Keratinocyte (primary cell): ENCODE data around the gene RNU7-1. TPM values are rescaled to one million over a fixed set of nuclear protein-coding genes. Genes with fewer than 3 reads are reported as not detected.

Source experiments
- DNase-seq: peaks from one replicate; pipeline ENCODE4 v3.0.0-alpha.2; 2011; ENCODE audit warnings: low read depth, missing footprints, low spot score
- FAIRE-seq: peaks from 2 replicates; lab custom pipeline; 2011; peaks lifted over from hg19 to GRCh38; lab: Jason Lieb, UNC
- H2AFZ ChIP-seq: 2 replicates; pipeline ENCODE4 v1.6.0; 2012; ENCODE audit warnings: low read length, control low read depth, inconsistent platforms; ENCODE audit not compliant: control insufficient read depth
- H3K27ac ChIP-seq: 2 replicates; pipeline ENCODE4 v1.5.1; 2011; ENCODE audit warnings: low read length; ENCODE audit not compliant: control insufficient read depth, insufficient read depth
- H3K27me3 ChIP-seq: 3 replicates; pipeline ENCODE4 v1.6.0; 2011; ENCODE audit warnings: low read length; ENCODE audit not compliant: control insufficient read depth, insufficient read depth; ENCODE audit errors: extremely low read depth
- H3K36me3 ChIP-seq, 2 experiments: 2 replicates in 1 of 2; 3 replicates in 1 of 2; pipeline ENCODE4 v1.5.1; 2011; ENCODE audit warnings: low read length in 2 of 2, mild to moderate bottlenecking in 1 of 2; ENCODE audit not compliant: control insufficient read depth in 2 of 2, insufficient read depth in 2 of 2; ENCODE audit errors: extremely low read depth in 1 of 2
- H3K4me1 ChIP-seq: 3 replicates; pipeline ENCODE4 v1.5.1; 2011; ENCODE audit warnings: low read length; ENCODE audit not compliant: control insufficient read depth, insufficient read depth; ENCODE audit errors: extremely low read depth
- H3K4me2 ChIP-seq: 3 replicates; pipeline ENCODE4 v1.6.0; 2011; ENCODE audit warnings: low read depth, low read length; ENCODE audit not compliant: control insufficient read depth, insufficient read depth; ENCODE audit errors: extremely low read depth
- H3K4me3 ChIP-seq, 3 experiments: fragments of 200-600 bp in 1 of 3; sonication (generic) in 1 of 3; 2 replicates in 2 of 3; 3 replicates in 1 of 3; pipeline ENCODE4 v1.5.1; 2011 to 2016; ENCODE audit warnings: low read length in 3 of 3, mild to moderate bottlenecking in 3 of 3, control low read depth in 2 of 3, inconsistent platforms in 1 of 3, low read depth in 1 of 3, mixed read lengths in 1 of 3, mixed run types in 1 of 3, moderate library complexity in 1 of 3; ENCODE audit not compliant: control insufficient read depth in 2 of 3, insufficient read depth in 2 of 3; ENCODE audit errors: extremely low read depth in 1 of 3
- H3K79me2 ChIP-seq: 2 replicates; pipeline ENCODE4 v1.6.0; 2012; ENCODE audit warnings: low read length; ENCODE audit not compliant: control insufficient read depth, insufficient read depth
- H3K9ac ChIP-seq: 3 replicates; pipeline ENCODE4 v1.6.0; 2011; ENCODE audit warnings: low read length; ENCODE audit not compliant: control insufficient read depth, insufficient read depth; ENCODE audit errors: extremely low read depth
- H3K9me1 ChIP-seq: 3 replicates; pipeline ENCODE4 v1.6.0; 2011; ENCODE audit warnings: low read length; ENCODE audit not compliant: control insufficient read depth, insufficient read depth; ENCODE audit errors: extremely low read depth
- H3K9me3 ChIP-seq: 2 replicates; pipeline ENCODE4 v1.5.1; 2012; ENCODE audit warnings: low read depth, low read length; ENCODE audit not compliant: control insufficient read depth
- H4K20me1 ChIP-seq: 3 replicates; pipeline ENCODE4 v1.6.0; 2011; ENCODE audit warnings: low read length; ENCODE audit not compliant: control insufficient read depth, insufficient read depth; ENCODE audit errors: extremely low read depth
- EZH2 ChIP-seq: IDR thresholded peaks from one replicate; pipeline ENCODE4 v1.6.1; 2012; ENCODE audit warnings: inconsistent platforms, mild to moderate bottlenecking, low read length, moderate library complexity
- dilution Hi-C: fragments of 300-500 bp; cut with MboI; formaldehyde crosslinking; loops from one replicate; pipeline ENCODE4 v1.7.0; 2020; ENCODE audit warnings: low sequenced_read_pairs; ENCODE audit not compliant: extremely low pct_ligation_motif_present
- polyA plus RNA-seq, 5 experiments: library from polyadenylated mRNA; depleted of rRNA in 3 of 5; stranded (reverse) in 3 of 5; stranded (forward) in 1 of 5; unstranded in 1 of 5; fragments of >200 nt; gene quantifications; 1 replicate in 1 of 5; 2 replicates in 3 of 5; 3 replicates in 1 of 5; pipeline versions ENCODE4 v1.2.1 to v1.2.3, GENCODE V29; 2011 to 2012; ENCODE audit warnings: missing spikeins in 2 of 5, low read depth in 1 of 5, low replicate concordance in 1 of 5
- TF ChIP-seq, protein P1 (sequence below), 3 experiments: IDR thresholded peaks in 1 of 3; conservative IDR thresholded peaks in 1 of 3; optimal IDR thresholded peaks in 1 of 3; 2 replicates in 2 of 3; 3 replicates in 1 of 3; pipeline versions ENCODE3 to v1.5.1; 2011; ENCODE audit warnings: low read length in 3 of 3, mild to moderate bottlenecking in 3 of 3, moderate library complexity in 2 of 3, control low read depth in 1 of 3, inconsistent platforms in 1 of 3; ENCODE audit not compliant: insufficient read depth in 2 of 3; ENCODE audit errors: extremely low read depth in 1 of 3

Gene RNU7-1
- polyA plus RNA-seq, 1 donor (not counting 4 experiments of a cell fraction or from before 2014, with no cell fraction given), result not detected

DNA sequence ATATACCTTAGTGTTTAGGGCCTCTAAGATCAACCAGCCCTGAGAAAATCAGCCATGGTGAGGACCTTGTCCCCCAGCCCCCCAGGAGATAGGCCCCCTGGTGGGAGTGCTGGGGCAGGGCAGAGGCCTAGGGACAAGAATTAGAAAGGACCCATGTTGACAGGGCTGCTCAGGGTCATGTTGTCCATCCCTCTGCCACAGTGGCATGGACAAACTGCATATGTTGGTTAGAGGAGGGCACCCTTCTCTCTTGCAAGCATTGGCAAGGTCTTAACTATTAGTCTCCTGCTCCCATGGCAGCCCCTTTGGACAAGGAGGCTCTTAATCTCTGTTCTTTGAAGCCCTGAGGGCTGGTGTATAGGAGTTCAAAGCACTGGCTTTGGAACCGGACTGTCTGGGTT lies 6.8 kb downstream of the RNU7-1 start:
- DNase-seq, result no peak
- Histone ChIP-seq H4K20me1 (no peaks in the 10 kb centered on the region), H3K4me1 (peaks cover 15% of the 10 kb centered on the region), H3K4me2 (no peak overlapping the region), H3K9me1 (no peaks in the 10 kb centered on the region), H3K36me3 (no peaks in the 10 kb centered on the region), H3K79me2 (peaks cover 5% of the 10 kb centered on the region), H3K9ac (no peak overlapping the region), H3K27me3 (no peaks in the 10 kb centered on the region), H3K9me3 (no peaks in the 10 kb centered on the region), H2AFZ (no peak overlapping the region), H3K4me3 (no peak overlapping the region), H3K27ac (no peak overlapping the region)
- dilution Hi-C loops, result no loop called here
- FAIRE-seq, result no peak
- TF ChIP-seq EZH2, result no peak
- TF ChIP-seq, protein P1, sequence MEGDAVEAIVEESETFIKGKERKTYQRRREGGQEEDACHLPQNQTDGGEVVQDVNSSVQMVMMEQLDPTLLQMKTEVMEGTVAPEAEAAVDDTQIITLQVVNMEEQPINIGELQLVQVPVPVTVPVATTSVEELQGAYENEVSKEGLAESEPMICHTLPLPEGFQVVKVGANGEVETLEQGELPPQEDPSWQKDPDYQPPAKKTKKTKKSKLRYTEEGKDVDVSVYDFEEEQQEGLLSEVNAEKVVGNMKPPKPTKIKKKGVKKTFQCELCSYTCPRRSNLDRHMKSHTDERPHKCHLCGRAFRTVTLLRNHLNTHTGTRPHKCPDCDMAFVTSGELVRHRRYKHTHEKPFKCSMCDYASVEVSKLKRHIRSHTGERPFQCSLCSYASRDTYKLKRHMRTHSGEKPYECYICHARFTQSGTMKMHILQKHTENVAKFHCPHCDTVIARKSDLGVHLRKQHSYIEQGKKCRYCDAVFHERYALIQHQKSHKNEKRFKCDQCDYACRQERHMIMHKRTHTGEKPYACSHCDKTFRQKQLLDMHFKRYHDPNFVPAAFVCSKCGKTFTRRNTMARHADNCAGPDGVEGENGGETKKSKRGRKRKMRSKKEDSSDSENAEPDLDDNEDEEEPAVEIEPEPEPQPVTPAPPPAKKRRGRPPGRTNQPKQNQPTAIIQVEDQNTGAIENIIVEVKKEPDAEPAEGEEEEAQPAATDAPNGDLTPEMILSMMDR (optimal IDR thresholded peaks at IDR 0.05 in 1 of 3, IDR thresholded peaks at IDR 0.05 in 1 of 3, conservative IDR thresholded peaks at IDR 0.05 in 1 of 3; ENCODE audit: extremely low read depth in 1 of 3, insufficient read depth in 2 of 3, low read length in 3 of 3), result peak in 1 of 3 experiments; percentile 22

DNA sequence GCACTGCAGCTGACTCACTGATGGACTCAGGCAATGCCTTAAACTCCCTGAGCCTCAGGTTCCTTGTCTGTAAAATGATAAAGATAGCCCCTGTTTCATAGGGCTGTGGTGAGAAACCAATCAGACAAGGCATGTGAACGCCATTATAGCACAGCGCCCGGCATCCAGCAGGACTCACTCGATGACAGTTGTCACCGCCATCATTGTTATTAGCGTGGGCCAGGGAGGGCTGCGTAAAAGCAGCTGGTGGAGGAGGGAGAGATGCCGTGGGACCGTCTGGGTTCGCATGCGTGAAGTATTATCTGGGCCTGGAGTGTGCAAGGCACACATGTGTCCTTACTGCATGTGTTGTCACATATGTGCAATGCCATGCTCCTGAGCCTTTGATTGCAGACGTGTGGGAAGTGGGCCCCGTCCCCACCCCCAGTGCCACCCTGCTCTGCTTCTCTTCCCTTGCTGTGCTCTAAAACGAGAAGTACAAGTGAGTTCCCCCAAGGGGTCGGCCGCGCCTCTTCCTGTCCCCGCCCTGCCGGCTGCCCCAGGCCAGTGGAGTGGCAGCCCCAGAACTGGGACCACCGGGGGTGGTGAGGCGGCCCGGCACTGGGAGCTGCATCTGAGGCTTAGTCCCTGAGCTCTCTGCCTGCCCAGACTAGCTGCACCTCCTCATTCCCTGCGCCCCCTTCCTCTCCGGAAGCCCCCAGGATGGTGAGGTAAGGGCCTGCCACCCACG lies 7.4 kb downstream of the RNU7-1 start, which contains the start of gene PTPN6:
Gene PTPN6 (plus strand): TSS at position 546 of the 730 bp plus-strand sequence. CDS start 157 bp downstream, at position 703.
- Histone ChIP-seq H2AFZ (no peak within 1 kb of the TSS), H3K27ac (no peak within 1 kb of the TSS)
- dilution Hi-C loops, result no loop called here

More for the DNA sequence above, 7.4 kb downstream of the RNU7-1 start, which contains the start of gene PTPN6:
- Histone ChIP-seq H3K9me3 (no peaks in the 10 kb centered on the region), H4K20me1 (no peaks in the 10 kb centered on the region), H3K36me3 (no peaks in the 10 kb centered on the region), H3K9ac (no peak within 1 kb of the TSS), H3K4me2 (no peak within 1 kb of the TSS), H3K79me2 (peaks cover 3% of the 10 kb centered on the region), H3K4me3 (no peak within 1 kb of the TSS), H3K27me3 (no peaks in the 10 kb centered on the region), H3K4me1 (peaks cover 9% of the 10 kb centered on the region), H3K9me1 (no peaks in the 10 kb centered on the region)
- no peak for FAIRE-seq
- no peak for DNase-seq
- TF ChIP-seq EZH2, result no peak
- TF ChIP-seq, protein P1 (optimal IDR thresholded peaks at IDR 0.05 in 1 of 3, IDR thresholded peaks at IDR 0.05 in 1 of 3, conservative IDR thresholded peaks at IDR 0.05 in 1 of 3; ENCODE audit: extremely low read depth in 1 of 3, insufficient read depth in 2 of 3, low read length in 3 of 3), result no peak
